Esophagus muscularis mucosa (tissue), 3 donors: ENCODE data around the gene GLIS1.

Source experiments
- POLR2A ChIP-seq: fragments of 450-650 bp; IDR thresholded peaks from one replicate; pipeline ENCODE4 v1.6.1; 2017; ENCODE audit warnings: antibody characterized with exemption, moderate library complexity, mild to moderate bottlenecking, low read depth
- POLR2AphosphoS5 ChIP-seq, 2 donors: sonication (generic); formaldehyde crosslinking; IDR thresholded peaks; one replicate each; pipeline ENCODE4 v1.6.1; 2017; ENCODE audit warnings: antibody characterized with exemption in 2 of 2
- TF ChIP-seq, protein P1 (sequence below), 3 experiments: fragments of 200-600 bp in 2 of 3; fragments of 450-650 bp in 1 of 3; sonication (generic) in 2 of 3; IDR thresholded peaks; one replicate each; pipeline ENCODE4 v1.5.1; 2017 to 2019; ENCODE audit warnings: antibody characterized with exemption in 3 of 3, mild to moderate bottlenecking in 2 of 3, moderate library complexity in 1 of 3

GRCh38 chr1:53646732-53647131 lies 92.2 kb downstream of the GLIS1 start:
- no peak for TF ChIP-seq POLR2A
- TF ChIP-seq, protein P1, sequence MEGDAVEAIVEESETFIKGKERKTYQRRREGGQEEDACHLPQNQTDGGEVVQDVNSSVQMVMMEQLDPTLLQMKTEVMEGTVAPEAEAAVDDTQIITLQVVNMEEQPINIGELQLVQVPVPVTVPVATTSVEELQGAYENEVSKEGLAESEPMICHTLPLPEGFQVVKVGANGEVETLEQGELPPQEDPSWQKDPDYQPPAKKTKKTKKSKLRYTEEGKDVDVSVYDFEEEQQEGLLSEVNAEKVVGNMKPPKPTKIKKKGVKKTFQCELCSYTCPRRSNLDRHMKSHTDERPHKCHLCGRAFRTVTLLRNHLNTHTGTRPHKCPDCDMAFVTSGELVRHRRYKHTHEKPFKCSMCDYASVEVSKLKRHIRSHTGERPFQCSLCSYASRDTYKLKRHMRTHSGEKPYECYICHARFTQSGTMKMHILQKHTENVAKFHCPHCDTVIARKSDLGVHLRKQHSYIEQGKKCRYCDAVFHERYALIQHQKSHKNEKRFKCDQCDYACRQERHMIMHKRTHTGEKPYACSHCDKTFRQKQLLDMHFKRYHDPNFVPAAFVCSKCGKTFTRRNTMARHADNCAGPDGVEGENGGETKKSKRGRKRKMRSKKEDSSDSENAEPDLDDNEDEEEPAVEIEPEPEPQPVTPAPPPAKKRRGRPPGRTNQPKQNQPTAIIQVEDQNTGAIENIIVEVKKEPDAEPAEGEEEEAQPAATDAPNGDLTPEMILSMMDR (IDR thresholded peaks at IDR 0.05) = no peak
- no peak for TF ChIP-seq POLR2AphosphoS5 (IDR thresholded peaks at IDR 0.05)
